HG03460 (cell line): ENCODE measurements around the gene ELFN1.

Experiments used
- ATAC-seq: cut with Tn5 transposase; IDR thresholded peaks from one replicate; pipeline ENCODE4 v1.9.1; 2021; ENCODE audit not compliant: unreplicated experiment

Gene ELFN1

GRCh38 chr7:1777122-1777521 is 107.0 kb downstream of the ELFN1 start:
- no peak for ATAC-seq

- ATAC-seq, result no peak
Observed at GRCh38 chr7:1779445-1779844, 109.4 kb downstream of the ELFN1 start.

GRCh38 chr7:1781369-1781768 is 111.3 kb downstream of the ELFN1 start:
- ATAC-seq, result no peak

- no peak for ATAC-seq
Observed at GRCh38 chr7:1785839-1786238, 115.8 kb downstream of the ELFN1 start.

GRCh38 chr7:1787241-1787640 is 117.2 kb downstream of the ELFN1 start:
- no peak for ATAC-seq

- ATAC-seq, result no peak
Observed at GRCh38 chr7:1787681-1788235, 117.7 kb downstream of the ELFN1 start.

- ATAC-seq, result no peak
Observed at GRCh38 chr7:1794888-1795542, 124.9 kb downstream of the ELFN1 start.
